Common myeloid progenitor, CD34-positive (primary cell): ENCODE measurements around the gene POU2F1.
A peak's percentile ranks its signal among the peaks of the same experiment; 100 is the strongest.

ENCODE experiments used
- CTCF ChIA-PET: fragments of 350-600 bp; sonication (Branson Sonifier 250); formaldehyde crosslinking; loops from one replicate; lab custom pipeline; 2021; ENCODE audit warnings: antibody characterized with exemption; lab: Charles Lee
- POLR2A ChIA-PET: fragments of 350-600 bp; sonication (Branson Sonifier 250); formaldehyde crosslinking; loops from one replicate; lab custom pipeline; 2021; ENCODE audit warnings: antibody characterized with exemption; lab: Charles Lee
- DNase-seq, 3 donors: peaks; one replicate each; pipeline versions ENCODE4 v3.0.0 to v3.0.0-alpha.2; 2013
- H3K27ac ChIP-seq, 2 experiments: 1 replicate in 1 of 2; 2 replicates in 1 of 2; pipeline ENCODE4 v1.7.0; 2013; ENCODE audit warnings: inconsistent platforms in 2 of 2, low read length in 2 of 2, mild to moderate bottlenecking in 2 of 2, low read depth in 1 of 2, moderate library complexity in 1 of 2; ENCODE audit not compliant: severe bottlenecking in 2 of 2, insufficient read depth in 1 of 2, poor library complexity in 1 of 2
- H3K27me3 ChIP-seq, 5 experiments: replicated peaks in 2 of 5; 1 replicate in 3 of 5; 2 replicates in 2 of 5; pipeline versions ENCODE4 v1.6.1 to v1.7.0; 2013; ENCODE audit warnings: low read length in 4 of 5, mild to moderate bottlenecking in 2 of 5, moderate library complexity in 2 of 5, inconsistent platforms in 1 of 5; ENCODE audit not compliant: insufficient read depth in 5 of 5, control insufficient read depth in 4 of 5
- H3K36me3 ChIP-seq, 4 experiments: 1 replicate in 2 of 4; 2 replicates in 2 of 4; pipeline versions ENCODE4 v1.6.1 to v1.7.0; 2013; ENCODE audit warnings: low read length in 3 of 4, control low read depth in 1 of 4, mild to moderate bottlenecking in 1 of 4; ENCODE audit not compliant: control insufficient read depth in 4 of 4, insufficient read depth in 4 of 4
- H3K4me1 ChIP-seq, 4 experiments: 1 replicate in 3 of 4; 2 replicates in 1 of 4; pipeline versions ENCODE4 v1.6.1 to v1.7.1; 2013; ENCODE audit warnings: low read length in 3 of 4, mild to moderate bottlenecking in 3 of 4, control low read depth in 1 of 4, inconsistent platforms in 1 of 4, moderate library complexity in 1 of 4; ENCODE audit not compliant: control insufficient read depth in 4 of 4, insufficient read depth in 4 of 4; ENCODE audit errors: control extremely low read depth in 1 of 4
- H3K4me3 ChIP-seq, 7 experiments: 1 replicate in 4 of 7; 2 replicates in 3 of 7; pipeline versions ENCODE4 v1.5.1 to v1.7.0; 2013; ENCODE audit warnings: mild to moderate bottlenecking in 7 of 7, low read length in 6 of 7, moderate library complexity in 6 of 7, inconsistent platforms in 2 of 7, low read depth in 2 of 7, control low read depth in 1 of 7; ENCODE audit not compliant: insufficient read depth in 4 of 7, control insufficient read depth in 1 of 7; ENCODE audit errors: extremely low read depth in 1 of 7
- H3K9me3 ChIP-seq, 5 experiments: 1 replicate in 4 of 5; 2 replicates in 1 of 5; pipeline versions ENCODE4 v1.6.1 to v1.7.1; 2013; ENCODE audit warnings: low read length in 4 of 5, mild to moderate bottlenecking in 2 of 5, inconsistent platforms in 1 of 5, low read depth in 1 of 5, moderate library complexity in 1 of 5; ENCODE audit not compliant: control insufficient read depth in 4 of 5, insufficient read depth in 2 of 5; ENCODE audit errors: control extremely low read depth in 1 of 5
- WGBS: methylation state at CpG from one replicate; pipeline ENCODE4 v1.1.5; 2013; ENCODE audit not compliant: insufficient coverage; 5-methylcytosine and 5-hydroxymethylcytosine counted together

The POU2F1 gene

GRCh38 chr1:167441222-167441621 is 220.5 kb downstream of the POU2F1 start:
- Histone ChIP-seq H3K27me3 (peaks cover 0 to 10% (median 0%) of the 10 kb centered on the region in 5 experiments), H3K4me3 (no peak overlapping the region), H3K27ac (no peak overlapping the region), H3K9me3 (no peaks in the 10 kb centered on the region), H3K4me1 (peaks cover 0 to 19% (median 14%) of the 10 kb centered on the region in 4 experiments), H3K36me3 (no peaks in the 10 kb centered on the region)
- CTCF ChIA-PET = interaction anchor here (0.7 to 6.3 kb wide), 17 partner anchors 8 to 382 kb away, joined by 3 to 53 read pairs (median 6); no protein-coding TSS in a partner anchor
- DNase-seq = no peak
- POLR2A ChIA-PET = no interaction called here
- 96% methylated on average over 3 of the region's 3 CpGs for WGBS

DNA sequence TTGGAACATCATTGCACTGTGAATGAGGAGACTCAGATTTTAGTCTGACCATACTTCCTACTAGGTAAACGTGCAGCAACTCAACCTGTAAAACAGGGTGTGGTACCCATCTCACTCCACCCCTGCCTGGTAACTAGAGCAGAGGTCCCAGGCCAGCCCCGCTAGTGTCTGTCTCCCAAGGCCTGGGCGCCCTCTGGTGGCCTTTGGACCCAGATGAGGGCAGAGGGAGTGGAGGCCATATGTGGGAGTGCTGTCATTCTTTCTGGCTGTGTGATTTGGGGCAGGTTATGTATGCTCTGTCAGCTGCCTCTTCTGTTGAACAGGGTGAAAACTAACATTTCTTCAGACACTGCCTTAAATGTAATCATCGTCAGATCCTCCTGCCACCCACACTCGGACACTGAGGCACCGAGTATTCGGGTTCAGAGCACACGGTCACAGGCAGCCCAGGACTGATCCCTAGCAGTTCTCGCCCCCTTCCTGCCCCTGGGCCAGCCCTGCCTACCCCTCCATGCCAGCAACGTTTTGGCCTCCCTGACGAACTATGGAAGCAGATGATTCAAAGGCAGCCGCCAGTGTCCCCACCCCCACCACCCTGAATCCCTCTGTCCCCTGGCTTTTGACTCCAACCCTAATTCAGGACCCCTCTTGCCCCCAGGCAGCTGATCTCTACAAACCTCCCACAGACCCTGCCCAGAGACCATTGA is 221.6 kb downstream of the POU2F1 start:
- DNase-seq = peak; percentile 80 to 89 (median 87)
- Histone ChIP-seq H3K36me3 (no peaks in the 10 kb centered on the region), H3K4me1 (peaks cover 5 to 24% (median 19%) of the 10 kb centered on the region in 4 experiments), H3K27me3 (peaks cover 0 to 10% (median 0%) of the 10 kb centered on the region in 5 experiments), H3K4me3 (no peak overlapping the region), H3K9me3 (no peaks in the 10 kb centered on the region), H3K27ac (no peak overlapping the region)
- ChIA-PET CTCF (interaction anchor here (0.9 to 6.3 kb wide), 16 partner anchors 9 to 383 kb away, joined by 3 to 53 read pairs (median 6); no protein-coding TSS in a partner anchor), POLR2A (no interaction called here)
- WGBS = 71% methylated on average over 9 of the region's 12 CpGs

DNA sequence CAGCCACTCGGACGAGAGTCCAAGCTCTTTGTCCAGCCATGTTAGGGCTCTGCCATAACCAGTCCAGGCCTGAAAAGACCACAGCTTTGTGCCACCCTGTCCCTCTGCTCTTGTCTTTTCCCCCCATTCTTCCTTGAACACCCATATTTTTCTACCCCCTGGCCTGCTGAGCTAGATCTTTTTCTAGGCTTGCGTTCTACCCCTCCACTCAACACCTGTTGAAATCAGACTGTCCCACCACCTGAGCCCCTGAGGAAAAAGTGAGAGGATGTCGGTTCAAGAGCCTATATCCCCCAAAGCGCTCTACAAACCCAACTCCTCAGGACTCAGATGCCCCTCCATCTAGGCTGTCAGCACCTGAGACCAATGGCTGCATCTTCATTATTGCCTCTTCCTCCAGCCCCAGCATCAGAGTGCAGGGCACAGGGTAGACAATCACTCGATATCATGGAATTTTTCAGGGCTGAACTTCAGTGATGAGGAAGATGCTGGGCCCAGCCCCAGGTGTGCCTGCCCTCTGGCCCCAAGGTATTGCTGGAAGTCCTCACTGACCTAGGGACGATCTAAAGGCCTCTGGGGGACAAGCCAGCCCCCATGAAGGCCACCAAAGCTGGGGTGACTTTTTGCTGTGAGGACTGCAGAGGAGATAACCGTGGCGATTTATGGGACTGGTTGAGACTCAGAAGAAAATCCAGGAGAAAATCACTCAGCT is 222.3 kb downstream of the POU2F1 start:
- H3K36me3 ChIP-seq = no peaks in the 10 kb centered on the region
- POLR2A ChIA-PET = no interaction called here
- WGBS = 95% methylated on average over 6 of the region's 9 CpGs
- no peaks in the 10 kb centered on the region for H3K9me3 ChIP-seq
- peaks cover 8 to 29% (median 26%) of the 10 kb centered on the region in 4 experiments for H3K4me1 ChIP-seq
- no peak for DNase-seq
- H3K27me3 ChIP-seq = peaks cover 0 to 10% (median 0%) of the 10 kb centered on the region in 5 experiments
- CTCF ChIA-PET = interaction anchor here (0.8 to 6.3 kb wide), 18 partner anchors 10 to 384 kb away, joined by 3 to 53 read pairs (median 6); no protein-coding TSS in a partner anchor
- H3K4me3 ChIP-seq = no peak overlapping the region
- no peak overlapping the region for H3K27ac ChIP-seq

DNA sequence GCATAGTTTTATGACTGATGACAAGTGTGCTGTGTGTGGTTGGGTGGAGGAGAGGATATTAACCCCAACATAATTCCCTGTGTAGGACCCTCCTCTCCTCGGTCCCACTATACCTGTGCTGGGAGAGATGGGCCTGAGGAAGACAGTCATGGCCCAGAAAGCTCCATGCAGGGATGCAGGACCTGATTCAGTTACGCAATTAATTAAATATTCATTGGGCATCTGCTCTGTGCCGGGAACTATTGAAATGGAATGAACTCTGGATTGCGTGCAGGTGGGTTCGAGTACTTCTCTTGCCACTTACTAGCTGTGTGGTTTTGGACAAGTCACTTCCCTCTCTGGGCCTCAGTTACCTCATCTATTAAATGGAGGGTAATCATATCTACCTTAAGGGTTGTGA is 223.1 kb downstream of the POU2F1 start:
- H3K27ac ChIP-seq = no peak overlapping the region
- H3K36me3 ChIP-seq = no peaks in the 10 kb centered on the region
- H3K27me3 ChIP-seq = peaks cover 0 to 10% (median 0%) of the 10 kb centered on the region in 5 experiments
- no peak for DNase-seq
- H3K4me3 ChIP-seq = no peak overlapping the region
- CTCF ChIA-PET = interaction anchor here (0.7 to 6.3 kb wide), 15 partner anchors 11 to 377 kb away, joined by 3 to 53 read pairs (median 4); no protein-coding TSS in a partner anchor
- POLR2A ChIA-PET = no interaction called here
- H3K4me1 ChIP-seq = peaks cover 12 to 27% (median 27%) of the 10 kb centered on the region in 4 experiments
- 93% methylated on average over 2 of the region's 5 CpGs for WGBS
- no peaks in the 10 kb centered on the region for H3K9me3 ChIP-seq

GRCh38 chr1:167446966-167447365 is 226.3 kb downstream of the POU2F1 start:
- Histone ChIP-seq H3K4me3 (peak overlapping the region in 3 of 7 experiments; percentile 34 to 74 (median 62)), H3K9me3 (no peaks in the 10 kb centered on the region), H3K4me1 (peaks cover 12 to 19% (median 17%) of the 10 kb centered on the region in 4 experiments), H3K27ac (no peak overlapping the region), H3K27me3 (no peaks in the 10 kb centered on the region), H3K36me3 (no peaks in the 10 kb centered on the region)
- CTCF ChIA-PET = interaction anchor here (0.6 to 2.2 kb wide), 11 partner anchors 9 to 179 kb away, joined by 3 to 8 read pairs (median 3); no protein-coding TSS in a partner anchor
- 48% methylated on average over 2 of the region's 3 CpGs for WGBS
- POLR2A ChIA-PET = no interaction called here
- DNase-seq = no peak

DNA sequence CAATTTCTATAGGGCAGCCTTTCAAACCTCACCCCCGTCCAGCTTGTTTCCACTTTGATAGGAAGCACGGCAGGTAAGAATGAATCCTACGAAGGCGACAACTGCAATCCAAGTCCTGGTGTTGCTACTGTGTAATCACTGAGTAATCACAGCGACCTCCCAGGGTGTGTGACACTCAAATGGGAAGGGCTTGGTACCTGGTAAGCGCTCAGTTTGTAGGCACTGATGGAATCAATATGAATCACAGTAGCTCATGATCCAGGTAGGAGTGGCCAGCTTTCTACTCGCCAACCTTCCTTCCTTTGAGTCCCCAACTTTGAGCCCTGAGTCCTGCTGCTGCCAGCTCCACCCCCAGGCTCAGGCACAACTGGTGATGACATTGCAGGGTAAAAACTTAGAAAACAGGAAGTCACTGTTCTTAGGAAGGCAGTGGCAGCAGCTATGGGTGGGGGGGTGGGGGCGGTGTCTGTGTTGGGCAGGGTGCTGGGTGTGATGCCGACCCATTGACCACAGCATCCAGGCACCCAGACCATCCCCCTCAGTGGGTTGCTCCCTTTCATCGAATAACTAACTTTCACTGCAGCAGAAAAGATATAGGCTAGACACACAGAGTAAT is 226.9 kb downstream of the POU2F1 start:
- Histone ChIP-seq H3K9me3 (no peaks in the 10 kb centered on the region), H3K4me1 (peaks cover 12 to 19% (median 17%) of the 10 kb centered on the region in 4 experiments), H3K4me3 (peak overlapping the region in 6 of 7 experiments; percentile 25 to 74 (median 52)), H3K27ac (peak overlapping the region in 1 of 2 experiments; percentile 22), H3K27me3 (no peaks in the 10 kb centered on the region), H3K36me3 (no peaks in the 10 kb centered on the region)
- WGBS = 2% methylated on average over 8 of the region's 10 CpGs
- POLR2A ChIA-PET = no interaction called here
- CTCF ChIA-PET = interaction anchor here (0.6 to 2.2 kb wide), 14 partner anchors 8 to 286 kb away, joined by 3 to 8 read pairs (median 4); no protein-coding TSS in a partner anchor
- peak; percentile 60 to 91 (median 84) for DNase-seq
